Measurements from ENCODE around the gene BLMH.

Gene BLMH

DNA sequence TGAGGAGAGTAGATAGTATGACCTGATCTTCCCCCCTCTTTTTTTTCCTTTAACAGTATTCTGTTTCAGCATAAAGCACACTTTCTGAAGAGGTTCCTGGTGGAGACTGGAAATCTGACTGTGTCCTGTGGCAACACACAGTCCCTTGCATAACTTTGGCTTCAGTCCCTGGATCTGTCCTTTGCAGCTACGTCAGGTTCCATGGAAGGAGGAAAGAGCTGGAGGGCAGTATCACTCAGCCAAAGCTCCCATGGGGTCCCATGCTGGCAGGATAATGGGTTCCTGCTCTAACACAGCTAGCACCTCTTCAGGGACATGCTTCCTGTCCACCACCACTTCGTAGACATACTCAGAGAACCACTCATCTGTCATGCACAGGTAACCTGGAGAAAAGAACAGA, 43.0 kb downstream of the BLMH start:
- Histone ChIP-seq H3K4me1 (ENCODE audit: insufficient read depth, low read length, poor library complexity, severe bottlenecking) (no peaks in the 10 kb centered on the region), H4K20me1 (ENCODE audit: insufficient read depth, low read length, poor library complexity, severe bottlenecking) (no peaks in the 10 kb centered on the region), H3F3A (ENCODE audit: low read depth) (no peaks in the 10 kb centered on the region), H3K36me3 (ENCODE audit: insufficient read depth, low read length) (peaks cover 48% of the 10 kb centered on the region; the same call in 1 of the 2 replicates), H3K27me3 (ENCODE audit: insufficient read depth, low read length, poor library complexity, severe bottlenecking) (no peaks in the 10 kb centered on the region), H3K9ac (ENCODE audit: low read depth, low read length, poor library complexity, severe bottlenecking) (no peak overlapping the region), H3K79me2 (ENCODE audit: insufficient read depth, low read length) (no peaks in the 10 kb centered on the region), H2AFZ (ENCODE audit: low read length) (no peak overlapping the region), H3K9me3 (ENCODE audit: insufficient read depth, low read depth, low read length) (no peaks in the 10 kb centered on the region), H3K4me3 (ENCODE audit: low read length, poor library complexity, severe bottlenecking) (no peak overlapping the region), H3K9me2 (replicated peaks; ENCODE audit: low read depth, low read length) (no peaks in the 10 kb centered on the region), H3K4me2 (ENCODE audit: low read depth, low read length, poor library complexity, severe bottlenecking) (no peak overlapping the region)
- TF ChIP-seq, protein P1, sequence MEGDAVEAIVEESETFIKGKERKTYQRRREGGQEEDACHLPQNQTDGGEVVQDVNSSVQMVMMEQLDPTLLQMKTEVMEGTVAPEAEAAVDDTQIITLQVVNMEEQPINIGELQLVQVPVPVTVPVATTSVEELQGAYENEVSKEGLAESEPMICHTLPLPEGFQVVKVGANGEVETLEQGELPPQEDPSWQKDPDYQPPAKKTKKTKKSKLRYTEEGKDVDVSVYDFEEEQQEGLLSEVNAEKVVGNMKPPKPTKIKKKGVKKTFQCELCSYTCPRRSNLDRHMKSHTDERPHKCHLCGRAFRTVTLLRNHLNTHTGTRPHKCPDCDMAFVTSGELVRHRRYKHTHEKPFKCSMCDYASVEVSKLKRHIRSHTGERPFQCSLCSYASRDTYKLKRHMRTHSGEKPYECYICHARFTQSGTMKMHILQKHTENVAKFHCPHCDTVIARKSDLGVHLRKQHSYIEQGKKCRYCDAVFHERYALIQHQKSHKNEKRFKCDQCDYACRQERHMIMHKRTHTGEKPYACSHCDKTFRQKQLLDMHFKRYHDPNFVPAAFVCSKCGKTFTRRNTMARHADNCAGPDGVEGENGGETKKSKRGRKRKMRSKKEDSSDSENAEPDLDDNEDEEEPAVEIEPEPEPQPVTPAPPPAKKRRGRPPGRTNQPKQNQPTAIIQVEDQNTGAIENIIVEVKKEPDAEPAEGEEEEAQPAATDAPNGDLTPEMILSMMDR (conservative IDR thresholded peaks at IDR 0.05; ENCODE audit: low read length), result no peak
- TF ChIP-seq EZH2phosphoT487 (IDR thresholded peaks at IDR 0.05; ENCODE audit: borderline replicate concordance), result no peak

DNA sequence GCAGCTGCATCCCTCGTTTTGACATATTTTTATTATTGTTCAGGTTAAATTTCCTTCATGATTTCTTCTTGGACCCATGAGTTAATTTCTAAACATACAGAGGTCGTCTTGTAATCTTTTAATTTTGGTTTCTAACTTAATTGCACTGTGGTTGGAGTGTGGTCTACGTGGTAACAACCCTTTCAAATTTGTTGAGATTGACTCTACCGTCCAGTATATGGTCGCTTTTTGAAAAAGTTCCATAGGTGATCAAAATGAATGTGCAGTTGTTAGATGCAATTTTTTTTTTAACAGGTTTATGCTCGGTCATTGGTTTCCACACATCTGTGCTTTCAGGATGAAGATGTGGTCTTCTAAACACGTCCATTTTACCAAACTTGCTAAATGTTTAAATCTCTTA, 45.3 kb downstream of the BLMH start:
- Histone ChIP-seq H2AFZ (ENCODE audit: low read length) (no peak overlapping the region), H3K79me2 (ENCODE audit: insufficient read depth, low read length) (no peaks in the 10 kb centered on the region), H3K27me3 (ENCODE audit: insufficient read depth, low read length, poor library complexity, severe bottlenecking) (no peaks in the 10 kb centered on the region), H3K36me3 (ENCODE audit: insufficient read depth, low read length) (peaks cover 37% of the 10 kb centered on the region; the same call in 1 of the 2 replicates), H3K4me1 (ENCODE audit: insufficient read depth, low read length, poor library complexity, severe bottlenecking) (no peaks in the 10 kb centered on the region), H3F3A (ENCODE audit: low read depth) (no peaks in the 10 kb centered on the region), H3K9me3 (ENCODE audit: insufficient read depth, low read depth, low read length) (no peaks in the 10 kb centered on the region), H3K4me3 (ENCODE audit: low read length, poor library complexity, severe bottlenecking) (no peak overlapping the region), H3K9ac (ENCODE audit: low read depth, low read length, poor library complexity, severe bottlenecking) (no peak overlapping the region), H4K20me1 (ENCODE audit: insufficient read depth, low read length, poor library complexity, severe bottlenecking) (no peaks in the 10 kb centered on the region), H3K4me2 (ENCODE audit: low read depth, low read length, poor library complexity, severe bottlenecking) (no peak overlapping the region), H3K9me2 (replicated peaks; ENCODE audit: low read depth, low read length) (no peaks in the 10 kb centered on the region)
- TF ChIP-seq, protein P1 (conservative IDR thresholded peaks at IDR 0.05; ENCODE audit: low read length), result no peak
- no peak for TF ChIP-seq EZH2phosphoT487 (IDR thresholded peaks at IDR 0.05; ENCODE audit: borderline replicate concordance)

DNA sequence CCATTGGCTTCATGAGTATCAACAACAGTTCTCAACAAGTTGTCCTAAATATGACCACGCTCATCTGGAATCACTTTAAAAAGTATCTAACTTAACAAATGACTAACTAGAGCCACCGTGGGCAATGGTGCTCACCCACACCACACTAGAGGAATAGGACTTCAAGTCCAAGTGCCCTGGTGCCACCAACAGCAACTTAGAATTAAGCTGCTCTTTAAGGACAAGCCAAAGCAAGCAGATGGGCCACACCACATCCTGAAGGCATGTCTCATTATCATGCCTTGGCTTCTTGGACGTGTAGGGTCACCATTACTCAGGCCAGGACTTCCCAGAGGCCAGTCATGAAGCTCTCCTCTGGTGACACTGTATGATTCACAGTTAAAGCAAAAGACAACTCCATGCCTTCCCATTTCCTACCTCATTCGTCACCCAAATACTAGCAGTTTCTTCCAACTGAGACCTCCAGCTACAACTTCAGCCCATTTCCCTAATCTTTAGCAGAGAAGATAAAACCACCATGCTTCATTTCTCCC, 46.8 kb downstream of the BLMH start:
- Histone ChIP-seq H3K79me2 (ENCODE audit: insufficient read depth, low read length) (no peaks in the 10 kb centered on the region), H2AFZ (ENCODE audit: low read length) (no peak overlapping the region), H3K4me3 (ENCODE audit: low read length, poor library complexity, severe bottlenecking) (no peak overlapping the region), H3K9me2 (replicated peaks; ENCODE audit: low read depth, low read length) (no peaks in the 10 kb centered on the region), H3F3A (ENCODE audit: low read depth) (no peaks in the 10 kb centered on the region), H3K9ac (ENCODE audit: low read depth, low read length, poor library complexity, severe bottlenecking) (no peak overlapping the region), H3K4me2 (ENCODE audit: low read depth, low read length, poor library complexity, severe bottlenecking) (no peak overlapping the region), H3K27me3 (ENCODE audit: insufficient read depth, low read length, poor library complexity, severe bottlenecking) (no peaks in the 10 kb centered on the region), H4K20me1 (ENCODE audit: insufficient read depth, low read length, poor library complexity, severe bottlenecking) (no peaks in the 10 kb centered on the region), H3K36me3 (ENCODE audit: insufficient read depth, low read length) (peaks cover 32% of the 10 kb centered on the region; the same call in 1 of the 2 replicates), H3K4me1 (ENCODE audit: insufficient read depth, low read length, poor library complexity, severe bottlenecking) (no peaks in the 10 kb centered on the region), H3K9me3 (ENCODE audit: insufficient read depth, low read depth, low read length) (no peaks in the 10 kb centered on the region)
- TF ChIP-seq, protein P1 (conservative IDR thresholded peaks at IDR 0.05; ENCODE audit: low read length), result no peak
- TF ChIP-seq EZH2phosphoT487 (IDR thresholded peaks at IDR 0.05; ENCODE audit: borderline replicate concordance), result no peak
